Hippocampal formation (tissue), 2 donors: ENCODE measurements around the gene RGS4.

ENCODE experiments used
- DNase-seq, 2 donors: peaks; one replicate each; lab custom pipeline; 2025; lab: John Stamatoyannopoulos, UW

The RGS4 gene

DNA sequence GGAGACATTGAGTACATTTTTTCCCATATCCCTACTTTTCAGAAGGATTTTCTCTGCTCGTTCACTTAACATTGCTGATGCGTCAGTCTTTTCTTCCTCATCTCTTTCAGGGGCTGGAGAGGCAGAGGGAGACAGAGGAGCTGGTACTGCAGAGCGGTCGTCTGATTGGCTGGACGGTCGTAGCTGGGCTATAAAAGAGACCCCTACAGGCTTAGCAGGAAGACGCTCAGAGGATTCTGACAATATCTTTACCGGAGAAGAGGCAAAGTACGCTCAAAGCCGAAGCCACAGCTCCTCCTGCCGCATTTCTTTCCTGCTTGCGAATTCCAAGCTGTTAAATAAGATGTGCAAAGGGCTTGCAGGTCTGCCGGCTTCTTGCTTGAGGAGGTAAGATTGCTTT, at the start of gene RGS4:
Gene RGS4 (plus strand): TSS at position 220 of the 400 bp plus-strand sequence. CDS start 124 bp downstream, at position 344.
- DNase-seq = peak; percentile 17 to 73

DNA sequence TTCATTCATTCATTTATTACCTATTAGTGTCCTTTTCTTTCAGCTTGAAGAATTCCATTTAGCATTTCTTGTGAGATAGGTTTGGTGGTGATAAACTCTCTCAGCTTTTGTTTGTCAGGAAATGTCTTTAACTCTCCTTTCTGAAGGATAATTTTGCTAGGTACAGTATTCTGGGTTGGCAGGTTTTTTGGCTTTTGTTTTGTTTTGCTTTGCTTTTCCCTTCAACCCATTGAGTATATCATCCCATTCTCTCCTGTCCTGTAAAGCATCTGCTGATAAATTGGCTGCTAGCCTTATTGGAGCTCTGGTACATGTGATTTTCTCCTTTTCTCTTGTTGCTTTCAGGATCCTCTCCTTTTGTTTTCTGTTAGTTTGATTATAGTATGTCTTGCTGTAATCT, 47.0 kb upstream of the RGS4 start:
- no peak for DNase-seq

DNA sequence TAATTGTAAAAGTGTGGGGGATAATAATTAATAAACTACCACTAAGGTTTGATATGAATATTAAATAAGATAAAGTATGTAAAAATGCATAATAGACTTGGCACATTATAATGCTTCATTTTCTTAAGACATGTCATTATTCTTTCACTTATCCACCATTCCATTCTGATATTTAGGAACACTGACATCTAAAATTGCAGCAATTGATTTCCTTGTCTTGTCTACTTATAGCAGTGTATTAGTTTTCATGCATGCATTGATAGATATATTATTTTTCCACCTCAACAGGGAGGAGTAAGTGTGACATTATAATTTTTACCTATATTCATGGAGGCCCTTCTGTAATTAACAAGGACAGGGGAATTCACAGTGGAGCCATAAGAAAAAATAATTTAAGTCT, 41.6 kb upstream of the RGS4 start:
- no peak for DNase-seq

DNA sequence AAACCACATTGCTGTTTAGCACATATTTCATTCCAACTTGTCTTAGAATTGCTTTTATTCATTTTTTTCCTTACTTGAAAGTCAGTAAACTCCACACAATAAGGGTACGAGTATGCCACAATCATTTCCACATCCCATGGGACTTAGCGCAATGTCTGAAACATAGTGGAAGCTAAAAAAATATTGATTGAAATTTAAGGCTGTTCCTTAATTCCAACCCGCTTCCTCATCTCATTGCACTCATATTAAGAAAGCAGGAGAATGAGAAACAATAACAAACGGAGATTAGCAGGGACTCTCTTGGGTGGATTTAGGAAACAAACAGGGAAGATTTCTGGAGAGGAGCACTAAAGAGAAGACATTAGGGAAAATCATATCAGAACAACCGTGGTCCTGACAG, 39.3 kb upstream of the RGS4 start:
- no peak for DNase-seq

DNA sequence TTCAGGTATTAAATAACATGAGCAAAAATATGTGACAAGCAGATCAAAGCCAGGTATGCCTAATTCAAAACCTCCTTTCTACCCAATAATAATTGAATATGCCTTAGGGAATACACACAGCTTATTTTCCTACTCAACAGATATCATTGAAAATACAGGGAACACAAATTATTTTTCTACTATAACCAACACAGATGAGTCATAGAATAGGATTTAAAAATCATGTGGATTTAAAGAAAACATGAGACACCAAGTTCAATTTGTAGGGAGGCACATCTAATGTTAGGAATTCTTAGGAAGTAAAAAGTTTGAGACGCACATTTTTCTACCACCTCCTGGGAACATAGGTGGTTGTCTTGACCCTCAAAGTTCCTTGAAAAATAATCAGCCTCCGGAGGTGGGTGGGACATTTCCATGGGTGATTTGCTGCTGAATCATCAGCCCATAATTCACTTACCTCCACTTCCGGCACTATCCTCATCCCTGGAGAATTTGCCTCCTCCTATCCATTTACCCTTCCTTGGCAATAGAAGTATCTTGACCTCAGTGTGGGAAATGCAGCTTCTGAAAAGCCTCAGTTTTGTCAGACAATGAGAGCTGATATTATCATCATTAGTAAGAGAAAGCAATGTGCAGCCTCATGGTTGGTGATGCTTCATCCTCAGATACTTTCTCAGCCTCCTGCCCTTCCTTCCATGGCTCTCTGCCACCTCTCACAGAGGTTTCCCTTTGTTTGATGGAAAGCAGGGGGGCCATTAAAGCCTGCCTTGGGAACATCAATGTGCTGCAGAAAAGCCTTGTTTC, 33.5 kb upstream of the RGS4 start:
- DNase-seq = no peak

DNA sequence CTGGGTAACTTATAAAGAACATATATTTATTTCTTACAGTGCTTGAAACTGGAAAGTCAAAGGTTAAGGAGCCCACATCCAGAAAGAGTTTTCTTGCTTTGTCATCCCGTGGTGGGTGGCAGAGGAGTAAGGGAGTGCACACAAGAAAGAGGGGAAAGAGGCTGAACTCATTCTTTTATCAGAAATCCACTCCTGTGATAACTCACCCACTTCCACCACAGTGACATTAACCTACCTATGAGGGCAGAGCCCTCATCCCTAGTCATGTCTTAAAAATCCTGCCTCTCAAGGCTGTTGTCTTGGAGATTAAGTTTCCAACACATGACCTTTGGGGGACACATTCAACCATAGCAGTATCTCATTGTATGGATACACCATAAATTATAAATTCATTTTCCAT, 32.5 kb upstream of the RGS4 start:
- no peak for DNase-seq

DNA sequence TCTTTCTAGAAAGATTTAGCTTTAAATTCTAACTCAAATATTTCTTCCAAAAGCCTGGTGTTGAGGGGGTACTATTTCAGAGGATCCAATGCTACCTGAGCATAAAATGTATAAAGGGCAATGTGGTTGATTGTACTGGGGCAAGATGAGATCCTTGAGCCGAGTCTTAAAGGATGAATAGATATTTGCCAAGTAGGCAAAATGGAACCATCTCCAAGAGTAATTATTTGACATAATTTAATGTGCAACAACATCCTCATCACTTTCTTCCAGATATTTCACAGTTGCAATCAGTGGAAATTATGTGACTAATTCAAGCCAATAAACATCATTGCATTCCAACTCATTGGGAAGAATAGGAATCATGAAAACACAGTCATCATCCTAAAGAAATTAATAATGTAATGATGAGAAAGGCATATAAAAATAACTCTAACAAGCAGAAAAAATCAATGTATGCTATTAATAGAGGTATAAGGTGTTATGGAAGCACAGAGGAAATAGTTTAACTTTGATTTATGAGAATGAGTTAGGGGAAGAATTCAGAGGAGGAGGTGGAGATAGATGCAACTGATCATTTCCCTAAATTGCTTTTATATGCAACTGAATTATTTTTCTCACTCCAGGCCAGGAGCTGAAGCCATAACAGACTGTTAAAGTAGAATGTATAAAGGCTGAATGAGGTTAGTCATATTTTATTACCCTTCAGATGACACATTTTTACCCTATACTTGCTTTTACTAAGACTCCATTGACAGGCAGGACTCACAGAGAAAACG, 30.0 kb upstream of the RGS4 start:
- DNase-seq = no peak

DNA sequence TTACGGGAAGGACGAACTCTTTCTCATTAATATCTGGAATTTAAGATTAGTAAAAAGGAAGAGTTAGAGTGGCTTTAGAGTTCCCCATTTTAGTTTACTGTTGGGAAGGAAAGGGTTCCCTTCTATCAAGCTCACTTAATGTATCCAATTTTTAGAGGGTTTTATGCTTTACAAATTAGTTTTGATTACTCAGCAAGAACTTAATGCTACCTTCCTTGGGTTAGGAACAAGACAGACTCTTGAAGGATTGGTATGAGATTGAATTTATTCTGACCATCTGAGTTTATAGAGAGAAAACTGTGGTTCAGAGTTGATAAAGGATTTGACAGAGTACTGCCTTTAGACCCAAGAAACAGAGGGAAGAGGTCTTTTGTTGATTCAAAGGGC, 29.5 kb upstream of the RGS4 start:
- no peak for DNase-seq

DNA sequence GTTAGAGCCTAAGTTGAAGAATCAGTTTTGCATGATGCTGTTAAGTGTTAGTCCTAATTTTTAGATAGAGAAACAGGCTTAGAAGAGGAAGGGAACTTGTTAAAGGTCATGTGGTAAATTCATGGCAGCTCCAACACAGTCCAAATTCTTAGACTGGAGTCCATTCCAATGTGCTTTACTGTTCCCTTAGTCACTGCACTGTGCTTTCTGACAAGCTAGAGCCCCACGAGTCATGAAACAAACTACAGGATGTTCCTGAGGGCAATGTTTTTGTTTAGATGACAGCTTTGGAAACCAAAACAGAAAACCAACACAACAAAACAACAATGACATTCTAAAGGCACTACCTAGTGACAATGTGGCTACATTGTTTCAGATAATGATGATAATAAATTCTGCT, 23.1 kb upstream of the RGS4 start:
- DNase-seq = no peak

DNA sequence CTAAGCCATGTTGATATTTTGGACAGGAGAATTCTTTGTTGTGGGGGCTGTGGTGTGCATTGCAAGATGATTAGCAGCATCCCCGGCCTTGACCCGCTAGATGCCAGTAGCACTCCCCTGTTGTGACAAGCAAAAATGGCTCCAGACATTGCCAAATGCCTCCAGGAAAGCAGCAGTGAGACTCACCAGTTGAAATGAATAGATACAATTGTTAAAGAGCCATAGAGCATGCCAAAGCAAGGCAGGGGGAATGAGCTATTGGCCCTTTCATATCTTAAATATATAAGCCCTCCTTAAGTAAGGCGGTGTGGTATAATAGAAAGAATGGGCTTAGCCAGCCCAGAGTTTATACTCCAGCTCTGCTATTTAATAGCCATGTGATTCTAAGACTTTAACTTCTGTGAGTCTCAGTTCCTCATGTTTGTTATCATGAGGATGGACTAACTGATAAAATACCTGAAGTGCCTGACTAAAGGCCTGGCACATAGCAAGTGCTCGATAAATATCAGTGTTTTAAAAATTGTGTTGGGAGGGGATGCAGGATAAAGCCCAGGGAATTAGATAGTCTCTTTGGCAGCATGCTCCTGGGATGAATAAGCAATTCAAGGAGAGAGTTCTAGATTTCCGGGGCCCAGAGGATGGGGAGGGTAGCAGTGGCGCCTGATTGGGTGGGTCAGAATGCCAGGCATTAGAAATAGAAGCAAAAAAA, 21.1 kb upstream of the RGS4 start:
- DNase-seq = no peak

DNA sequence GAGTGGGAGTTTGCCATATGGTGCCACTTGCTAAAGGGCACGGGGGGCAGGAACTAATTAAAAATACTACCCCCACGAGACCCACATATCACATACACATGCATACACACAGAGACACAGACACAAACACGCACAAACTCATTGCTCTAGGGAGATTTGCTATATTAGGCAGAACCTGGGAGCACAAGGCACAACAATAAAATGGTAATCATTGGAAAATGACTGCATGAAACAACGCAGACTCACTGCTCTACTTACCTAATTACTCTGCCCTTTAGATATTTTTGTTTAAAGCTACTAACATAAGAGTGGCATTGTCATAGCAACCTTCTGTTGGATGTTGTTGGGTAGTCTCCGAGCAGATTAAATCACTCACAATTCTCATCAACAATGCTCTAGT, 20.3 kb upstream of the RGS4 start:
- no peak for DNase-seq

DNA sequence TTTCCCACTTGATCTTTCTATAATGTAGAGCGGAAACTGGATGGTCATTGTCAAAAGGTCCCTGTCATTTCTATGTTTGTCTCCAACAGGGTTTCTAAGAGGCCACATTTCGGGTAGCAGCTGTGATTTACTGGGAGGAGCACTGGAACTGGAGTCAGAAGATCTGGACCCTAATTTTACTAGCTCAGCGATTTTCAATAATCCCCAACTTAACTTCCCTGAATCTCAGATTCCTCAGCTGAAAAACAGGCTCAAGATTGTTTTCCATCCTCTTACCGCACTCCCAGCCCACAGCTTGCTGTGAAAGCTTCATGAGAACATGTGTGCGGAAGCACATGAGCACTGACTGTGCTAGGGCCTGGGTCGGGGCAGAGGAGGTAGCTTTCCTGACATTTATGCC, 19.9 kb upstream of the RGS4 start:
- no peak for DNase-seq

DNA sequence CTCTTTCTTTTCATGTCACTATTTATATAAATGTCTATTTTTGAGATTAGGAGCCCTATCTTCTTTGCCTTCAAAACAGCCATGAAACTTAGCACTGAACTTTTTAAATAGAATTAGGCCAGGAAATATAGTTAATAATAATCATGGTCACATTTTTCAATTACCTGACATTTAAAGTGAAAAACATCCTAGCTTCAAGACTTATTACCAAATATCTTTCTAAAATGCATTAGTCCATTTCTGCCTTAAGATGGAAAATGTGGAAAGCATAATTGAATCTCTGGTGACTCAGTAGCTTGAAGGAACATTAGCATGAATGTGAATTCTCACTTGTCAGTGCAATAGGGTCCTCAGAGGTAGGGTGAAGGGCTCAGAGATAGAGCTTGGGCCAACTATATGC, 18.7 kb upstream of the RGS4 start:
- no peak for DNase-seq

DNA sequence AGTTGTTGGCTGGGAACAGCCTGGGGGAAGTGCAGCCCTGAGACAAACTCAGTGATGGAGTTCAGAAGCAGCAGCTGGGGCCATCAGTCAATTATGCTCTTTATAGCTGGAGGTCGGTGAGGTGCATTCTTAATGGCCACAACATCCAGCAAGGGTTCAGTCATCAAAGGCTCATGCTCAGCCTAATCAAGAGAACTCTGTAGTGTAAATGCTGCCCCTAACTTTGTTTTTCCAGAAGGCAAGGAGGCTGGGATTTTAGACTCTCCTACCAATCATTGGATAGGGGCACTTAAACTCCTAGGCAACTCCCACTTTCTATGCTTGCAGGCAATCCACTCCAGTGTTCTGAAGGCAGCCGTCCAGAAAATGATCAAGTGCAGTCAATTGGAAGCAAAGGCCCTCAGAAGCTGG, 15.0 kb upstream of the RGS4 start:
- DNase-seq = no peak

DNA sequence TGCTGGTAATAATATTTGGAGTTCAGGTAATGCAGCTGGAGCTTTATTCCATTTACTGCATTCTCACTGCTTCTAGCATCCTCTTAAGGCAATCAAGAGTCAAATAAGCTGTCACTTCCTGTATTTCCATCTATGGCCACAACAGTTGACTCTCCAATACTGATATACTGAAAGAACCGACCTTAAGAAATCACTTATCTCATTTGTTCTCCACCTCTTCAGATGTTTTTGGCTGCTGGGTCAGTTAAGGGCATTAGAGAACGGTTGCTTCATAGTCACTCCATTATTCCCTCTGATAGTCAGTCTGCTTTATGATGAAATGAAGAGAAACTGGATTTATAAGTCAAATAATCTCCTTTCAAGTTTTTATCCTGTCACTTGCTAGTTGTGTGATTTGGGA, 14.2 kb upstream of the RGS4 start:
- DNase-seq = no peak

DNA sequence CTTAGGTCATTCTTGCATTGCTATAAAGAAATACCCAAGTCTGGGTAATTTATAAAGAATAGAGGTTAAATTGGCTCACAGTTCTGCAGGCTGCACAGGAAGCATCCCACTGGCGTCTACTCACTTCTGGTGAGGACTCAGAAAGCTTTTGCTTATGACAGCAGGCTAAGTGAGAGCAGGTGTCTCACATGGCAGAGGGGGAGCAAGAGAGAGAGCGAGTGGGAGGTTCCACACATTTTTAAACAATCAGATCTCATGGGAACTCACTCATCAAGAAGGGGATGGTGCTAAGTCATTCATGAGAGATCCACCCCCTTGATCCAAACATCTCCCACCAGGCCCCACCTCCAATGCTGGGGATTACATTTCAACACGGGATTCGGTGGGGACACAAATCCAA, 13.6 kb upstream of the RGS4 start:
- DNase-seq = peak in 1 of 2 donors; percentile 49

DNA sequence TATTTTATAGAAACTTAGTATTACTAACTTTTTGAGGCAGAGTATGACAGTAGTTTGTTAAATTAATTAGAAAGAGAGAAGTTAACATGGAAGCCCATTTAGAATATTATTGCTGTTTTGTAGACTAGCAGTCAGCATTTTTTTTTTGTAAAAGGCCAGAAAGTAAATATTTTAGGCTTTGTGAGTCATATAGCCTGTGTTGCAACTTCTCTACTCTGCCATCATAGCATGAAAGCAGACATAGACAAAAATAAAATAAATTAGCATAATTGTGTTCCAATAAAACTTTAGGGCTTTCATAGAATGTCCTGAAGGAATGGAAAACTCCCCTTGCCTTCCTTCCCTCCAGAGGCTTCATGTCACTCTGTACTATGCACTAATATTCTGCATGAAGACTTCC, 12.3 kb upstream of the RGS4 start:
- DNase-seq = no peak

DNA sequence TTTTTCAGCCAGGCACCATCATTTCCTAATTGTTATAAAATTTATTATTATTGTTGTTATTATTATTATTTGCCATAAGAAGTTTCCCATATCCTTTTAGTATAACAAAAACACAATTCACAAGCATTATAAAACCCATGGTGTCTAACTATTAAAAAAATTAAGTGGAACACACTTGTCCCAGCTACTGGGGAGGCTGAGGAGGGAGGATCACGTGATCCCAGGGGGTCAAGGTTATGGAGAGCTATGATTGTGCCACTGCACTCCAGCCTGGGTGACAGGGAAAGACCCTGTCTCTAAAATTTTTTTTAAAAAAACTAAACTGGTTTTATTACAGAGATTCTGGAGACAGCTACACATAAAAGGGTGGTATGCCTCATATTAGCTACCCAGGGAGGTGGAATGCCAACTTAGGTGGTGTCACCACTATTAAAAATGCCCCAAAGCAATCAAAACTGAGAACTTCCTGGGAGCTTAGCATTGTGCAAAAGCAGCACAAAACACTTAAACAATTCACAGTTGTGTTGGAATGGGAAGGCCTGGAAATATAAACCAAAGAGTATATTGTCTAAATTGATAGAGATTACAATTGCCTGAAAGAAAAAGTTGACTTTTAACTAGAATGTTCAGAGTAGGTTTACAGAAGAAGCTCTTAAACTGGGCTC, 8.7 kb upstream of the RGS4 start:
- DNase-seq = no peak

DNA sequence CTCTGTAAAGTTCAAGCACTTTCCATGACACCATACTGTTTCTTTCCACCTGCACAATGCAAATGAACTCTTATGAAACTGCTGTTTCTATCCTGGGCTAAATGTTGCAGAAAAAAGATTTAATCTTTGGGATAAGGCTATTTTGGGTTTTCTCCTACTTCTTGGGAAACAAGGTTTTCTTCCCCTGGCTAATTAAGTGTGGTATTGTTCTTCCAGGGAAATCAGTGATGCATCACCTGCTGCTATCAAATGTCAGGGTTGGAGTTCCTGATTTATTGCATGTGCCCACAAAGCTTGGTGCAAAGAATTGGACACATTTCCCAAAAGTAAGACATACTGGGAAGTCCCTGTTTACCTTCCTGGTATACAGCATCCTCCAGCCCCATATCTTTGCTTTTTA, 6.0 kb upstream of the RGS4 start:
- DNase-seq = no peak

DNA sequence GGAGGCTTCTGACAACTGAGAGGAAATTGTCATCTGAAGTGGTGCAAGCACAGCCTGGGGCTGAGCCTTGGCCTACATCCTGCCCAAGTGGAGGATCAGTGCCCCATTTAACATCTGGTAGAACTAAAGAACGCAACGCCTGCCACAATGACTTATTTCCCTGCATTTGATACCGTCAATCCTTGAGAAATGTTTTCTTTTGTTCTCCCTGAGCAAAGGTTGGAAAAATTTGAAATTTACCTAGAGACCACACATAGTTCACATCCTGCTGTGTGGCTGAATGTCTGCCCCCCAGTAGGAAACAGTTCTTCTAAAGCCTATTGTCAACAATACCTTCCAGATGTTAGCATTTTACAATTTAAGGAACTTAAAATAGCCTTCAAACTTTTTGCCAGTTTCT, 5.6 kb upstream of the RGS4 start:
- no peak for DNase-seq

DNA sequence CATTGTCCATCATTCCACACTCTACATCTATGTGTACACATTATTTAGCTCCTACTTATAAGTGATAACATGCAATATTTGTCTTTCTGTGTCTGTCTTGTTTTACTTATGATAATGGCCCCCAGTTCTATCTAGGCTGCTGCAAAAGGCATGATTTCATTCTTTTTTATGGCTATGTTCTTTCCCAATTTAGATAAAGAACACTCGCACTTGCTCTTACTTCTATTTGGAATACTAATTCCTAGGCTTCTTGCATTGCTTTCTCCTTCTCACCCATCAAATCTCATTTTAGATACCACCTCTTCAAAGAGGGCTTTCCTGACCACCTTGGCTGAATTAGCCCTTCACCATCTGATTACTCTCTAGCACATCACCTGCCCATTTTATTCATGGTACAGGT, 3.0 kb upstream of the RGS4 start:
- no peak for DNase-seq

DNA sequence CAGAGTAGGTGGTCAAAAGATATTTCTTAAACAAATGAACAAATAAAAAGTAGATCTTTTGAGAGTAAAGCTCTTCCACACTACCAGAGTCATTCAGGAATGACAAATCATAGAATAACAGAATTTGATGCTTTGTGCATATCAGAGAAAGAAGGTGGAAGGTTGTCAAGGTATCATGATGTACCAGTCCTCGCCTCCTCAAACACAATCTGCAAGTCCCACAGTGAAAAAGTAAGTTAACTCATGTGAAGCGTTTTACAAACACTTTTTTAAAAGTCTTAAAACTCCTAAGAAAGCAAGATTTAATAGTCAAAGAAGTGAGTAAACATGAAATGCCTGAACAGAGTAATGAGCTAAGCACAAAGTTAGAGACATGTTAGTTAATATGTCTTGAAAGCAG, 2.5 kb upstream of the RGS4 start:
- DNase-seq = no peak
